GM19025 (cell line): ENCODE results near the gene MPIG6B.

Experiments
- ATAC-seq: cut with Tn5 transposase; IDR thresholded peaks from one replicate; pipeline ENCODE4 v1.9.1; 2021; ENCODE audit warnings: mild to moderate bottlenecking, low read depth, moderate library complexity; ENCODE audit not compliant: unreplicated experiment

The MPIG6B gene, protein sequence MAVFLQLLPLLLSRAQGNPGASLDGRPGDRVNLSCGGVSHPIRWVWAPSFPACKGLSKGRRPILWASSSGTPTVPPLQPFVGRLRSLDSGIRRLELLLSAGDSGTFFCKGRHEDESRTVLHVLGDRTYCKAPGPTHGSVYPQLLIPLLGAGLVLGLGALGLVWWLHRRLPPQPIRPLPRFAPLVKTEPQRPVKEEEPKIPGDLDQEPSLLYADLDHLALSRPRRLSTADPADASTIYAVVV

GRCh38 chr6:31723245-31723979, at the start of gene MPIG6B:
TSS of gene MPIG6B (plus strand) at chr6:31723373. CDS start at chr6:31723384, 11 bp downstream.
- ATAC-seq, result no peak

- no peak for ATAC-seq
These were observed 46.8 kb upstream of the MPIG6B start for GRCh38 chr6:31676322-31676903.

- no peak for ATAC-seq
These were observed 46.3 kb upstream of the MPIG6B start for GRCh38 chr6:31676904-31677303.

DNA sequence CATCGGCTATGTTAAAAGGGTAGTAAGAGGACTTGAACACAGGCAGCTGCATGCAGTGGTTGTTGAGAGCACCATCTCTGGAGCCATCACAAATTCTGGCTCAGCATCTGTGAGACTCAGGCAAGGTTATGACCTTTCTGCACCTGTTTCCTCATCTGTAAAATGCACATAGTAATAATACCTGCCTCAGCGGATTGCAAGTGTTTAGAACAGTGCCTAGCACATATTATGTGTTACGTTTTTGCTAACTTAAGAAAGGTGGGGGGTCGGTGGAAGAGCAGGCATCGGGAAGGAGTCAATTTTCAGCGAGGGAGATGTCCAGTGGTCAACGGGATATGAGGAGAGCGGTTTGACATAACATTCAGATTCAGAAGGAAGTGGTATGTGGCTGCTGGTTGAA, 45.2 kb upstream of the MPIG6B start:
- ATAC-seq, result no peak

GRCh38 chr6:31680226-31681134, 42.7 kb upstream of the MPIG6B start, which contains the start of gene LY6G5C:
TSS of gene LY6G5C (minus strand) at chr6:31681067. CDS start at chr6:31680373, 694 bp downstream.
- ATAC-seq, result no peak

- no peak for ATAC-seq
These were observed 42.0 kb upstream of the MPIG6B start for GRCh38 chr6:31681135-31681671.

DNA sequence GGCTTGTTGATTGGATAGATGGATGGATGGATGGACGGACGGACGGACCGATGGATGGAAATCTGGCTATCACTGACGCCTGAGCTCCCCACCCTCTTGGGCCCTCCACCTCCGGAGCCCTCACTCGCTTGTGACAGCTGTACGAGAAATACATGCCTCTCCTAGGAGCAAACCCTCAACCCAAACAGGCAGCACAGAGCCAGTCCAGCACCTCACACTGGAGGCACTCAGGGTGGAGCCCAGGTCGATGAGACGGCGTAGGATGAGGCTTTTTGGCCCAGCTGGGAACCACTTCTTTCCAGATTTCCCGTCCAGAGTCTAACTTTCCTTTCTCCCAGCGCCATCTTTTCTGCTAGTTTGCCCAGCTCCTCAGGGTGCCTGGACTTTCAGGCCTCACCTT, 39.6 kb upstream of the MPIG6B start:
- ATAC-seq, result no peak

DNA sequence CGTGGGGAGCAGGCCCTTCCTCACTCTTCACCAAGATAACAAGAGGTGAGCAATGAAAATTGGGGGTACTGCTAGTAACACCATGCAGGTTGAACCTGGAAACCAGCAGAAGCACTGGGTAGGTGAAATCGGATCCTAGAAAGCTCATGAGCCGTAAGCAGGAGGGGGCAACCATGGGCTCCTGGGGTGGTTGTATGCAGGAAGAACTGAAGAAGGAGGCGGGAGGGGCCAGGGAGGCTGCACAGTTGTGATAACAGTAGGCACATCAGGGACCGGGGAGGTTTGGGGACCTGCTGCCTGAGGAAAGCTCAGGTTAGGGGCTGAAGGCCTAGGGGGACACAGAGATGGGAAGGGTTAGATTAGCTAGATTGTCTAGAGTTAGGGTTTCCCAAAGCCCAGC, 36.7 kb upstream of the MPIG6B start:
- ATAC-seq, result no peak

- no peak for ATAC-seq
These were observed 35.9 kb upstream of the MPIG6B start for GRCh38 chr6:31687321-31687720.

GRCh38 chr6:31687860-31688693, 35.1 kb upstream of the MPIG6B start:
- ATAC-seq, result no peak

DNA sequence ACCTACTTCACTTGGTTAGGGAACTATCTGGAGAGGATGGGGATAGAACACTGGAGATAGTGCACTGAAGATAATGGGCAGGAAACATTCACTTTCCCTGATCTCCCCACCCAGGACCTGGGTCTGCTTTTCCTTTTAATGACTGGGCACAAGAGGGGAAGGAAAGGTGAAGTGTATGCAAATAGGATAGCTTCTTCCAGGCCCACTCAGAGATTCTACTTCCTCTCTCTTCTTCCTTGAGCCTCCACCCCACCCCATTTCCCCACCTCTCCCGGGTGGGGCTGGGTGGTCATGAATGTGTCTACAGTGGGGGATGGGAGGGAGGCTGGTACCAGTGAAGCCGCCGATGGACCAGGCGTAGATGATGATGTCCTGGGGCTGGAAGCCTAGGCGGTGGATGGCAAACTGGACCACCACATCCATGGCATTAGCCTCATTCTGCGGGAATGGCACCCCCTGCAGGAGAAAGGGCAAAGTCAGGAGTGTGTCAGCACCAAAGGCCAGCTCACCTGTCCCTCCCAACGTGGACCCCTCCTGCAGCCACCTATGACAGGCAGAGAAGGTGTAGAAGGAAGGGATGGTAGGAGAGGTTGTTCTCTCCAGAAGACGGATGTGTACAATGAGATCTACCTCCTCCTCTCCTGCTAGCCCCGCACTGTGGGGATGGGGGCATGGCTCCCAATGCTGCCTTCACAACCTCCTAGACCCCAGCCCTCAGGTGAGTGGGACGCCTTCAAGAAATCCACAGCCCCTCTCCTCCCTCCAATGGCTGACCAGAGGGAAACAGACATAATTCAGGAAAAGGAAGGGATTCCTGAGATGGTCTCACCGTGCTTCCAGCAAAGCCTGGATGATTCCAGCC, 33.7 kb upstream of the MPIG6B start:
- no peak for ATAC-seq

- ATAC-seq, result no peak
These were observed 32.7 kb upstream of the MPIG6B start for GRCh38 chr6:31690231-31691077.

GRCh38 chr6:31691078-31691463, 32.1 kb upstream of the MPIG6B start:
- ATAC-seq, result no peak

- ATAC-seq, result no peak
These were observed 31.5 kb upstream of the MPIG6B start for GRCh38 chr6:31691564-31692108.

DNA sequence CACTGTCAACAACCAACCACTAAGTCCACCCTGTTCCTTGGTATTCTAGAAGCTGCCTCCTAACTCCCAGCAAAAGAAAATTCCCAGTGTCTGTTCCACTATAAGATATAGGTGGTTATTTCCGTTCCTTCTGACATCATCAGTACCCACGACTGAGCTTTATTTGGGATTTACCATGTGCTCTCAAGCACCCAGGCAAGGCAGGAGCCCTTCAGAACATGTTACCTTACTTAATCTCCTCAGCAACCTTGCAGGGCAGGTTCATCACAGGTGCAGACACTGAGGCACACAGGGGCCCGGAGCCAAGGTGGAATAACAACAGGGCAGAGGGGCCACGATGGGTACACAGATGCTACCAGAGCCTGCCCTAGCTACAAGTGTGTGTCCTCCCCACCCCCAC, 30.8 kb upstream of the MPIG6B start:
- ATAC-seq, result no peak

GRCh38 chr6:31692886-31693285, 30.3 kb upstream of the MPIG6B start:
- no peak for ATAC-seq

DNA sequence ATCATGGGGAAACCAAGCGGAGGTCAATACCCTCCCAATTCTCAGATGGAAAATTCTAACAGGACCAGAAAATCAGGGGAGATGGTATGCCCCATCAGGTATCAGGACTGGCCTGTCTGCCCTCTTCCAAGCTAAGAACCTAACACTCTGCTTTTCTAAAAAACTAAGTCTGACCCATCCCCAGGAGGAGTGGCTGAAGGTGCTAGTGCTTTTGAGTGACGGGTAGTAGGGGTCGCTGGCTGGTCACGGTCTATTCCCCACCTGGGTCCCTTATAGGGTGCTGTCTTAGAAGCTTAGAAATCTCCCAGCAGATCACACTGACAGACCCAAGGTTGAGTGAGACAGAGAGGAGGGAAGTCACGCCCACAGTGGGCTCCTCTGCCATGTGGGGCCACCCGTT, 29.6 kb upstream of the MPIG6B start:
- ATAC-seq, result no peak
